Fibroblast of villous mesenchyme (primary cell): ENCODE data around the gene ABCA7. TPM values are rescaled to one million over a fixed set of nuclear protein-coding genes. Genes with fewer than 3 reads are reported as not detected.

Experiments used
- DNase-seq: peaks from one replicate; pipeline ENCODE4 v3.0.0-alpha.2; 2010; ENCODE audit warnings: low read depth
- H3K4me3 ChIP-seq: 2 replicates; pipeline ENCODE4 v1.5.1; 2011; ENCODE audit warnings: low read depth, mild to moderate bottlenecking, low read length
- total RNA-seq: library from RNA; depleted of rRNA; stranded (reverse); fragments of >200 nt; gene quantifications from 2 replicates; pipeline ENCODE4 v1.2.3, GENCODE V29; 2012
- TF ChIP-seq, protein P1 (sequence below): IDR thresholded peaks from 2 replicates; pipeline ENCODE4 v1.5.1; 2012; ENCODE audit warnings: low read depth, mild to moderate bottlenecking, low read length; ENCODE audit not compliant: insufficient read depth

The ABCA7 gene
- total RNA-seq, 1 donor, result 11.2 TPM

GRCh38 chr19:1025960-1026782 is 13.7 kb upstream of the ABCA7 start, which contains the start of gene CNN2:
Gene CNN2, plus strand, starts transcription at chr19:1026608. Its CDS starts 54 bp downstream, at chr19:1026662.
- DNase-seq, result peak; percentile 76
- TF ChIP-seq, protein P1, sequence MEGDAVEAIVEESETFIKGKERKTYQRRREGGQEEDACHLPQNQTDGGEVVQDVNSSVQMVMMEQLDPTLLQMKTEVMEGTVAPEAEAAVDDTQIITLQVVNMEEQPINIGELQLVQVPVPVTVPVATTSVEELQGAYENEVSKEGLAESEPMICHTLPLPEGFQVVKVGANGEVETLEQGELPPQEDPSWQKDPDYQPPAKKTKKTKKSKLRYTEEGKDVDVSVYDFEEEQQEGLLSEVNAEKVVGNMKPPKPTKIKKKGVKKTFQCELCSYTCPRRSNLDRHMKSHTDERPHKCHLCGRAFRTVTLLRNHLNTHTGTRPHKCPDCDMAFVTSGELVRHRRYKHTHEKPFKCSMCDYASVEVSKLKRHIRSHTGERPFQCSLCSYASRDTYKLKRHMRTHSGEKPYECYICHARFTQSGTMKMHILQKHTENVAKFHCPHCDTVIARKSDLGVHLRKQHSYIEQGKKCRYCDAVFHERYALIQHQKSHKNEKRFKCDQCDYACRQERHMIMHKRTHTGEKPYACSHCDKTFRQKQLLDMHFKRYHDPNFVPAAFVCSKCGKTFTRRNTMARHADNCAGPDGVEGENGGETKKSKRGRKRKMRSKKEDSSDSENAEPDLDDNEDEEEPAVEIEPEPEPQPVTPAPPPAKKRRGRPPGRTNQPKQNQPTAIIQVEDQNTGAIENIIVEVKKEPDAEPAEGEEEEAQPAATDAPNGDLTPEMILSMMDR, result no peak
- H3K4me3 ChIP-seq, result peak within 1 kb of the TSS; percentile 100

GRCh38 chr19:1026783-1027649 is 12.9 kb upstream of the ABCA7 start:
- DNase-seq, result no peak
- TF ChIP-seq, protein P1, result no peak

DNA sequence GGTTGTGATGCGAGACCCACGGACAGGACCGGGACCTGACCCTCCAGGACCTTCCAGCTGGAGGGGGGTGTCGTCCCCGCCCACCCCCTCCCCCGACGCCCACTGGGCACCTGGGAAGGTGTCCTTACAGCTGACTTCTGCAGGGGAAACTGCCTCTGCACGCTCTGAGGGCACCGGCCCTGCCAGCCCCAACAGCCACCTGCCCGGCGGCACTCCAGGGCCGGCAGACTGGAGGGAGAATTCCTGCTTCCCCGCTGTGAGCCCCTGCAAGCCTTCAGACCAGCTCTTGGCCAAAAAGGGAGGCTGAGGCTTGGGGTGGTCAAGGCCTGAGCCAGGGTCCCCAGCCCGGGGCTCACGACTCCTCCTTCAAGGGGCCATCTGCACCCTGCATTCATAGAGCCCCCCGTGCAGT is 12.3 kb upstream of the ABCA7 start:
- TF ChIP-seq, protein P1, result no peak
- DNase-seq, result no peak
- H3K4me3 ChIP-seq, result peak overlapping the region; percentile 100

More at GRCh38 chr19:1026783-1027649, 12.9 kb upstream of the ABCA7 start:
- peak overlapping the region; percentile 100 for H3K4me3 ChIP-seq

DNA sequence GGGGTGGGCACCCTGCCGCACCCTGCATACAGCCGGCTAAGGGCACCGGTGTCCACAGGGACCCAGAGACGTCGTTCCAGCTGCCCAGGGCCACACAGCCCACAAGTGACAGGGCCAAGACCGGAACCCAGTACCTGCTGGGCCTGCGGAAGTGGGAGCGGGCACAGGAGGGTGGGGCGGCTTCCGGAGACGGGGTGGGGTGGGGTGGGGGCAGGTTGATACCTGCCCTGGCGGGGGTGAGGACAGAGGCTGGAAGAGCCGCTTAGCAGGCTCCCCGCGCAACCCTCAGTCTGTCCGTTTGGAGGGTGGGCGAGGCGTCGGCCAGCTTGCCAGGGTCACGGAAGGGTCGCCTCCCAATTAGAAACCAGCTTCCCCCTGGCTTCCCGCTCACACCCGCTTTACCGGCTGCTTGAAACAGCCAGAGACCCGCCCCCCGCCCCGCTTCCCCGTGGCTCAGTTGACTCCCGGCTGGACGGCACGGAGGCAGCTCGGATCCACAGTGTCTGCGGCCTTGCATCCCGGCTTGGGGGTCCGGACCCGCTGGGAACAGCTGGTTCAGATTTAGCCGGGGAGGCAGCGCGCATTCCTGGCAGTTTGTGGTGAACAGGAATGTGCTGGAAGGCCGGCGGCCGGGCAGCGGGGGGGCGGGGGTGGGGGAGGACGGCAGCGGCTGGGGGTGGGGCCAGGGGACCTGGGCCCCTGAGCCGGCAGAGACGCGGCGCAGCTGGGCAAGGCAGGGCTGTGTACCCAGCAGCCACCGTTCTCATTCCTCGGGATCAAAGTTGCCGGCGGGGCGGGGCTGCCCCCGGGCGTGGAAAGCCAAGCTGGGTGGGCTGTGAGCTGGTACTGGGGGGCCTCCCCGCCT is 11.6 kb upstream of the ABCA7 start:
- TF ChIP-seq, protein P1, result no peak
- H3K4me3 ChIP-seq, result peak overlapping the region; percentile 100
- peak; percentile 98 for DNase-seq

DNA sequence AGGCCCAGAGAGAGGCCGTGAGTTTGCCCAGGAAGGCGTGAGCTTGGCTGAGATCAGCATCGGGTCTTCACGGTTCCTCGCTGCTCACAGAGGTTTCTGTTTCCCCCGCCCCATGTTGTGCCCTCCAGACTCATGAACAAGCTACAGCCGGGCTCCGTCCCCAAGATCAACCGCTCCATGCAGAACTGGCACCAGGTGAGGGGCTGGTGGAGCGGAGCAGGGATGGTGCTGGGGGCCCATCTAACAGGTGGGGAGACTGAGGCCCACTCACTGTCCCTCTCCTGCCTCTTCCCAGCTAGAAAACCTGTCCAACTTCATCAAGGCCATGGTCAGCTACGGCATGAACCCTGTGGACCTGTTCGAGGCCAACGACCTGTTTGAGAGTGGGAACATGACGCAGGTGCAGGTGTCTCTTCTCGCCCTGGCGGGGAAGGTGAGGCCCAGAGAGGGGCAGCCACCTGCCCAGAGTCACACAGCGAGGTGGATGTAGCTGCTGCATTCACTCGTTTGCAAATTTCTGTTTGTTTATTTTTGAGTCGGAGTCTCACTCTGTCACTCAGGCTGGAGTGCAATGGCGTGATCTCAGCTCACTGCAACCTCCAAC is 7.5 kb upstream of the ABCA7 start:
- DNase-seq, result no peak
- TF ChIP-seq, protein P1, result no peak
- H3K4me3 ChIP-seq, result no peak overlapping the region

DNA sequence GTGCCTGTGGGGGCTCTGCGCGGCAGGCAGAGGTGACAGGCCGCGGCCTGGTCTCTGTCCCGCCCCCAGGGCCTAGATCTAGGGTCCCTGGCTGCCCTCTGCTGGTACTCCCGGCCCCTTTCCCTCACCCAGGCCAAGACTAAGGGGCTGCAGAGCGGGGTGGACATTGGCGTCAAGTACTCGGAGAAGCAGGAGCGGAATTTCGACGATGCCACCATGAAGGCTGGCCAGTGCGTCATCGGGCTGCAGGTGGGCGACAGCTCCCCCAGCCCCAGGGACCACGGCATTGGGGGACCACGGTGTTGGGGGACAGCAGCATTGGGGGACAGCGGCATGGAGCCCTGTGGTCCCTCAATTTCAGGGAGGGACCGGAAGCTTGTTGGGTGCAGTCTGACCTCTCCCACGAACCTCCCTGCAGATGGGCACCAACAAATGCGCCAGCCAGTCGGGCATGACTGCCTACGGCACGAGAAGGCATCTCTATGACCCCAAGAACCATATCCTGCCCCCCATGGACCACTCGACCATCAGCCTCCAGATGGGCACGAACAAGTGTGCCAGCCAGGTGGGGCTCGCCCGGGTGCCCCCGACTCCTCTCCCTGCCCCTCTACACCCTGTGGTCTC is 3.8 kb upstream of the ABCA7 start:
- no peak overlapping the region for H3K4me3 ChIP-seq
- TF ChIP-seq, protein P1, result peak; percentile 23
- DNase-seq, result no peak
